Gastroesophageal sphincter (tissue), 3 donors: ENCODE measurements around the gene PRR35.

Experiments used
- CTCF ChIP-seq, 4 experiments: fragments of 200-600 bp in 2 of 4; fragments of 450-650 bp in 2 of 4; sonication (generic) in 1 of 4; IDR thresholded peaks; one replicate each; pipeline ENCODE4 v1.5.1; 2017 to 2019; ENCODE audit warnings: antibody characterized with exemption in 4 of 4, mild to moderate bottlenecking in 2 of 4, moderate library complexity in 2 of 4
- POLR2A ChIP-seq, 2 donors: fragments of 450-650 bp; IDR thresholded peaks; one replicate each; pipeline ENCODE4 v1.6.1; 2017; ENCODE audit warnings: antibody characterized with exemption in 2 of 2, mild to moderate bottlenecking in 2 of 2, moderate library complexity in 1 of 2

GRCh38 chr16:539901-540530 is 20.2 kb upstream of the PRR35 start:
- no peak for TF ChIP-seq CTCF (IDR thresholded peaks at IDR 0.05)
- no peak for TF ChIP-seq POLR2A (IDR thresholded peaks at IDR 0.05)
